Hepatocyte (in vitro differentiated cells): ENCODE data around the gene ARHGEF4. TPM values are rescaled to one million over a fixed set of nuclear protein-coding genes. Genes with fewer than 3 reads are reported as not detected.

Source experiments
- DNase-seq: peaks from one replicate; pipeline ENCODE4 v3.0.0-alpha.2; 2016; ENCODE audit warnings: low spot score
- H2AFZ ChIP-seq: fragments of 200-600 bp; sonication (generic); 2 replicates; pipeline ENCODE4 v1.6.0; 2016; ENCODE audit warnings: antibody characterized with exemption, mild to moderate bottlenecking
- H3K27ac ChIP-seq: fragments of 200-600 bp; sonication (generic); 2 replicates; pipeline ENCODE4 v1.5.1; 2016; ENCODE audit warnings: mild to moderate bottlenecking
- H3K27me3 ChIP-seq: fragments of 200-600 bp; sonication (generic); 2 replicates; pipeline ENCODE4 v1.6.1; 2016
- H3K36me3 ChIP-seq: fragments of 200-600 bp; sonication (generic); replicated peaks from 2 replicates; pipeline ENCODE4 v1.5.1; 2016; ENCODE audit warnings: low read depth; ENCODE audit not compliant: insufficient read depth
- H3K4me1 ChIP-seq: fragments of 200-600 bp; sonication (generic); 2 replicates; pipeline ENCODE4 v1.5.1; 2016; ENCODE audit warnings: mild to moderate bottlenecking, moderate library complexity; ENCODE audit not compliant: insufficient read depth
- H3K4me2 ChIP-seq: fragments of 200-600 bp; sonication (generic); 2 replicates; pipeline ENCODE4 v1.6.0; 2016
- H3K4me3 ChIP-seq: fragments of 200-600 bp; sonication (generic); 2 replicates; pipeline ENCODE4 v1.5.1; 2016; ENCODE audit warnings: mild to moderate bottlenecking
- H3K79me2 ChIP-seq: fragments of 200-600 bp; sonication (generic); 2 replicates; pipeline ENCODE4 v1.6.0; 2017; ENCODE audit warnings: mild to moderate bottlenecking
- H3K9me2 ChIP-seq: fragments of 200-600 bp; sonication (generic); replicated peaks from 2 replicates; pipeline ENCODE4 v1.6.0; 2017; ENCODE audit warnings: mild to moderate bottlenecking; ENCODE audit not compliant: insufficient read depth
- H3K9me3 ChIP-seq: fragments of 200-600 bp; sonication (generic); 2 replicates; pipeline ENCODE4 v1.5.1; 2016; ENCODE audit warnings: low read depth, mild to moderate bottlenecking
- H4K20me1 ChIP-seq: fragments of 200-600 bp; sonication (generic); 2 replicates; pipeline ENCODE4 v1.6.0; 2016; ENCODE audit warnings: mild to moderate bottlenecking; ENCODE audit not compliant: insufficient read depth, poor library complexity, severe bottlenecking
- CTCF ChIP-seq: fragments of 200-600 bp; sonication (generic); IDR thresholded peaks from 2 replicates; pipeline ENCODE4 v1.5.1; 2016; ENCODE audit warnings: antibody characterized with exemption, mild to moderate bottlenecking; ENCODE audit not compliant: poor library complexity
- EZH2 ChIP-seq: fragments of 200-600 bp; sonication (generic); IDR thresholded peaks from 2 replicates; pipeline ENCODE4 v1.6.1; 2016; ENCODE audit warnings: antibody characterized with exemption, mild to moderate bottlenecking, borderline replicate concordance
- EZH2phosphoT487 ChIP-seq: fragments of 200-600 bp; sonication (generic); IDR thresholded peaks from one replicate; pipeline ENCODE4 v1.6.1; 2018; ENCODE audit warnings: antibody characterized with exemption, mild to moderate bottlenecking, low read depth, moderate library complexity; ENCODE audit not compliant: unreplicated experiment, severe bottlenecking
- WGBS: methylation state at CpG from one replicate; pipeline ENCODE4 v1.1.6; 2016; ENCODE audit warnings: low lambda C conversion rate; ENCODE audit errors: missing lambda C conversion rate; 5-methylcytosine and 5-hydroxymethylcytosine counted together
- polyA plus RNA-seq: library from polyadenylated mRNA; unstranded; fragments of >200 nt; fragmentation: Nextera tagmentation; extraction: Ambion mirVana; gene quantifications from 2 replicates; pipeline ENCODE4 v1.2.1, GENCODE V29; 2016
- total RNA-seq: library from RNA; depleted of rRNA; stranded (reverse); fragments of >200 nt; gene quantifications from 2 replicates; pipeline ENCODE4 v1.2.3, GENCODE V29; 2014

Gene ARHGEF4
- total and polyA plus RNA-seq, 2 experiments from 2014 or later: 11.2 to 15.8 TPM

GRCh38 chr2:131048641-131049040, 211.9 kb downstream of the ARHGEF4 start:
- Histone ChIP-seq H4K20me1 (peaks cover 24% of the 10 kb centered on the region), H3K27ac (no peak overlapping the region), H3K79me2 (peaks cover 16% of the 10 kb centered on the region), H2AFZ (no peak overlapping the region), H3K4me3 (no peak overlapping the region), H3K4me1 (no peaks in the 10 kb centered on the region), H3K4me2 (no peak overlapping the region), H3K27me3 (no peaks in the 10 kb centered on the region), H3K9me3 (no peaks in the 10 kb centered on the region), H3K9me2 (no peaks in the 10 kb centered on the region), H3K36me3 (no peaks in the 10 kb centered on the region)
- TF ChIP-seq CTCF: no peak
- TF ChIP-seq EZH2: no peak
- no peak for TF ChIP-seq EZH2phosphoT487
- WGBS: 94% methylated on average over 6 of the region's 6 CpGs
- DNase-seq: no peak

GRCh38 chr2:131049150-131049718, 212.5 kb downstream of the ARHGEF4 start:
- H3K27ac ChIP-seq: no peak overlapping the region
- H3K9me2 ChIP-seq: no peaks in the 10 kb centered on the region
- DNase-seq: no peak
- no peak overlapping the region for H3K4me3 ChIP-seq
- no peaks in the 10 kb centered on the region for H3K36me3 ChIP-seq
- WGBS: 97% methylated on average over 7 of the region's 7 CpGs
- TF ChIP-seq EZH2phosphoT487: no peak
- no peak for TF ChIP-seq CTCF
- no peak for TF ChIP-seq EZH2
- no peaks in the 10 kb centered on the region for H3K27me3 ChIP-seq
- no peak overlapping the region for H2AFZ ChIP-seq
- H3K4me2 ChIP-seq: no peak overlapping the region
- peaks cover 26% of the 10 kb centered on the region for H4K20me1 ChIP-seq
- no peaks in the 10 kb centered on the region for H3K4me1 ChIP-seq
- no peaks in the 10 kb centered on the region for H3K9me3 ChIP-seq
- peaks cover 22% of the 10 kb centered on the region for H3K79me2 ChIP-seq

GRCh38 chr2:131050896-131051295, 214.2 kb downstream of the ARHGEF4 start:
- Histone ChIP-seq H3K4me1 (no peaks in the 10 kb centered on the region), H3K4me2 (no peak overlapping the region), H3K79me2 (peaks cover 35% of the 10 kb centered on the region), H3K27me3 (no peaks in the 10 kb centered on the region), H3K36me3 (no peaks in the 10 kb centered on the region), H3K9me3 (no peaks in the 10 kb centered on the region), H4K20me1 (peaks cover 39% of the 10 kb centered on the region), H3K27ac (no peak overlapping the region), H3K9me2 (no peaks in the 10 kb centered on the region), H2AFZ (no peak overlapping the region), H3K4me3 (no peak overlapping the region)
- DNase-seq: no peak
- TF ChIP-seq EZH2 (no peak), CTCF (no peak), EZH2phosphoT487 (no peak)
- 95% methylated on average over 8 of the region's 8 CpGs for whole genome bisulfite sequencing
